ENCODE results near the gene PRKCQ.

Gene PRKCQ

GRCh38 chr10:6514180-6514579, 65.9 kb downstream of the PRKCQ start:
- DNase-seq, result no peak
- Histone ChIP-seq H3K36me3 (no peaks in the 10 kb centered on the region), H3K4me1 (no peaks in the 10 kb centered on the region), H3K27me3 (no peaks in the 10 kb centered on the region; the same call in 1 of the 2 replicates), H3K4me3 (ENCODE audit: low read depth, low read length) (no peak overlapping the region), H3K9me3 (no peaks in the 10 kb centered on the region)
- TF ChIP-seq, protein P1, sequence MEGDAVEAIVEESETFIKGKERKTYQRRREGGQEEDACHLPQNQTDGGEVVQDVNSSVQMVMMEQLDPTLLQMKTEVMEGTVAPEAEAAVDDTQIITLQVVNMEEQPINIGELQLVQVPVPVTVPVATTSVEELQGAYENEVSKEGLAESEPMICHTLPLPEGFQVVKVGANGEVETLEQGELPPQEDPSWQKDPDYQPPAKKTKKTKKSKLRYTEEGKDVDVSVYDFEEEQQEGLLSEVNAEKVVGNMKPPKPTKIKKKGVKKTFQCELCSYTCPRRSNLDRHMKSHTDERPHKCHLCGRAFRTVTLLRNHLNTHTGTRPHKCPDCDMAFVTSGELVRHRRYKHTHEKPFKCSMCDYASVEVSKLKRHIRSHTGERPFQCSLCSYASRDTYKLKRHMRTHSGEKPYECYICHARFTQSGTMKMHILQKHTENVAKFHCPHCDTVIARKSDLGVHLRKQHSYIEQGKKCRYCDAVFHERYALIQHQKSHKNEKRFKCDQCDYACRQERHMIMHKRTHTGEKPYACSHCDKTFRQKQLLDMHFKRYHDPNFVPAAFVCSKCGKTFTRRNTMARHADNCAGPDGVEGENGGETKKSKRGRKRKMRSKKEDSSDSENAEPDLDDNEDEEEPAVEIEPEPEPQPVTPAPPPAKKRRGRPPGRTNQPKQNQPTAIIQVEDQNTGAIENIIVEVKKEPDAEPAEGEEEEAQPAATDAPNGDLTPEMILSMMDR (IDR thresholded peaks at IDR 0.05; ENCODE audit: low read depth, low read length), result no peak

GRCh38 chr10:6513476-6513875, 66.6 kb downstream of the PRKCQ start:
- H3K36me3 ChIP-seq, result no peaks in the 10 kb centered on the region
- TF ChIP-seq, protein P1 (IDR thresholded peaks at IDR 0.05; ENCODE audit: low read depth, low read length), result no peak
- no peaks in the 10 kb centered on the region; the same call in 1 of the 2 replicates for H3K27me3 ChIP-seq
- H3K4me3 ChIP-seq (ENCODE audit: low read depth, low read length), result no peak overlapping the region
- H3K9me3 ChIP-seq, result no peaks in the 10 kb centered on the region
- H3K4me1 ChIP-seq, result no peaks in the 10 kb centered on the region
- DNase-seq, result no peak

DNA sequence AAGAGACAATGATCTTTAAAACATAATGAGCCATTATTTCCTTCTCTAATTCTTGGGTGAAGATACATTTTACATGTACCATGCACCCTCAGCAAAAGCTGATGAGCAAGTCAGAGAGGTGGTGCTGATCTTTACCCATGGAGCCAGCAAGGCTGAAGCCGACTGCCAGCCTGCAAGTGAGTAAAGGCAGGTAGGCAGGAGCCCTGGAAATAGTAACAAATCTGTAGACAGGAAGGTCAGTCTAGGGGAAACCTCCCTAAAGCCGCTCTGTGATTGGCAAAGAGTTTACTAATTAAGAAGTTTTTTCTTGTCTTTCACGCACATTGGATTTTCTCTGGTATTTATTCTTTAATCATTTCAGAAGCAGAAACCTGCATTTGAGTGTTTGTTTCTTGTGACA, 67.9 kb downstream of the PRKCQ start:
- Histone ChIP-seq H3K4me1 (no peaks in the 10 kb centered on the region), H3K36me3 (no peaks in the 10 kb centered on the region), H3K27me3 (no peaks in the 10 kb centered on the region; the same call in 1 of the 2 replicates), H3K9me3 (no peaks in the 10 kb centered on the region), H3K4me3 (ENCODE audit: low read depth, low read length) (no peak overlapping the region)
- TF ChIP-seq, protein P1 (IDR thresholded peaks at IDR 0.05; ENCODE audit: low read depth, low read length), result no peak
- no peak for DNase-seq

DNA sequence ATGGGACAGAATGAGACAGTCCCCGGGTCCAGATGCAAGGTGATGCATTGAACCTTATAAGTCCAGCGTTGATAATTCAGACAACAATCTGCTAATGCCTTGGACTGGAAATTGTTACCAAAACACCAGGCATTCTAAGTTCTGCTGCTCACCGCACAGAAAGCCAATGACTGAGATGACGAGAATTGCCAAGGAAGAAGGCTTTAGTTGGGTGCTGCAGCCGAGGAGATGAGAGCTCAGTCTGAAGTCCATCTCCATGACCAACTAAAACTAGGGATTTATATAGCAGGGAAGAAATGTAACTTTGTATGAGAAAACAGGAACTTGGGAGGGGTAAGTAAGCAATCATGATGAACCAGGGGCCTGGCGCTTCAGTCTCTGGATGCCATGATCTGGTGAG, 68.7 kb downstream of the PRKCQ start:
- Histone ChIP-seq H3K4me3 (ENCODE audit: low read depth, low read length) (no peak overlapping the region), H3K27me3 (no peaks in the 10 kb centered on the region; the same call in 1 of the 2 replicates), H3K9me3 (no peaks in the 10 kb centered on the region), H3K4me1 (no peaks in the 10 kb centered on the region), H3K36me3 (no peaks in the 10 kb centered on the region)
- no peak for DNase-seq
- TF ChIP-seq, protein P1 (IDR thresholded peaks at IDR 0.05; ENCODE audit: low read depth, low read length), result no peak

DNA sequence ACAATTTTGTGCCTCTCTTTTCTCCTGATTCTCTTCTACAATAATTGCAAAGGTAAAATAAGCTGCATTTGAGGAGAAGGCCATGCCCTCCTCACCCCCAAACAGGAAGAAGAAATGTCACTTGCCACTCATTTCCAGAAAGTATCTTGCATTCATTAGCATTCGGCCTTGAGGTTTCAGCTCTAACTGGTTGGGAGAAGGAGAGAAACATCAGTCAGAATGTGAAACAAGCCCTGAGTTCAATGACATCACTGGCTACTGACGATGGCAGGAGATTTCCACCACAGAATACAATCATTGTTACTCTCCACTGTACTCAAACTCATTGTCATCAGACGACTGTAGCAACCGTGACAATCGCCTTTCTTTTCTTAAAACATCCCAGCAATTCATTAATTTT, 72.8 kb downstream of the PRKCQ start:
- TF ChIP-seq, protein P1 (IDR thresholded peaks at IDR 0.05; ENCODE audit: low read depth, low read length), result no peak
- Histone ChIP-seq H3K9me3 (no peaks in the 10 kb centered on the region), H3K4me3 (ENCODE audit: low read depth, low read length) (no peak overlapping the region), H3K36me3 (no peaks in the 10 kb centered on the region), H3K4me1 (no peaks in the 10 kb centered on the region), H3K27me3 (no peaks in the 10 kb centered on the region)
- no peak for DNase-seq

- Histone ChIP-seq H3K4me1 (no peaks in the 10 kb centered on the region), H3K9me3 (no peaks in the 10 kb centered on the region), H3K27me3 (no peaks in the 10 kb centered on the region), H3K36me3 (no peaks in the 10 kb centered on the region), H3K4me3 (ENCODE audit: low read depth, low read length) (no peak overlapping the region)
- TF ChIP-seq, protein P1 (IDR thresholded peaks at IDR 0.05; ENCODE audit: low read depth, low read length), result no peak
- DNase-seq, result no peak
Measured at GRCh38 chr10:6505300-6505699, 74.8 kb downstream of the PRKCQ start.
